Astrocyte of the spinal cord (primary cell): ENCODE results near the gene ASTN2.

Source experiments
- DNase-seq: peaks from one replicate; pipeline ENCODE4 v3.0.0; 2011; ENCODE audit warnings: low read depth, low spot score
- H3K4me3 ChIP-seq: 2 replicates; pipeline ENCODE4 v1.5.1; 2011; ENCODE audit warnings: low read depth, mild to moderate bottlenecking, low read length, moderate library complexity
- in situ Hi-C: cut with HindIII; loops from 2 replicates; pipeline ENCODE4 v1.10.0; 2017; ENCODE audit warnings: low sequenced_read_pairs
- TF ChIP-seq, protein P1 (sequence below): IDR thresholded peaks from 2 replicates; pipeline ENCODE4 v1.5.1; 2012; ENCODE audit warnings: low read depth, mild to moderate bottlenecking, low read length, inconsistent platforms

ASTN2 gene

DNA sequence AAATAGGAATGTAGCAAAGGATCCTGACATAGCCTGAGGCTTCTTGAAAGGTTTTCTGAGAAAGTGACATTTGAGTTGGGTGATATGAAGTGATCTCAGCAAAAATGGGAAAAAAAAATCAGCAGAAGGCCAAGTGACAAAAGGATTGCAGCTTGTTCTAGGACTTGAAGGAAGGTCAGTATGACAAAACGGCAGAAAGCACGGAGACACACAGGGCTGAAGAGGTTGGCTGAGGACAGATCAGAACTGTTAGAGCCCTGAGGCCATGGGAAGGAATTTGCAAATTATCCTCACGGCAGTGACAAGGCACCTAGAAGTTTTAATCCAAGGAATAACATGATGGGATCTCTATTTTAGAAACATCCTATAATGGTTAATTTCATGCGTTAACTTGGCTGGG is 696.7 kb downstream of the ASTN2 start:
- no peak for DNase-seq
- H3K4me3 ChIP-seq = no peak overlapping the region
- in situ Hi-C loops = no loop called here
- TF ChIP-seq, protein P1, sequence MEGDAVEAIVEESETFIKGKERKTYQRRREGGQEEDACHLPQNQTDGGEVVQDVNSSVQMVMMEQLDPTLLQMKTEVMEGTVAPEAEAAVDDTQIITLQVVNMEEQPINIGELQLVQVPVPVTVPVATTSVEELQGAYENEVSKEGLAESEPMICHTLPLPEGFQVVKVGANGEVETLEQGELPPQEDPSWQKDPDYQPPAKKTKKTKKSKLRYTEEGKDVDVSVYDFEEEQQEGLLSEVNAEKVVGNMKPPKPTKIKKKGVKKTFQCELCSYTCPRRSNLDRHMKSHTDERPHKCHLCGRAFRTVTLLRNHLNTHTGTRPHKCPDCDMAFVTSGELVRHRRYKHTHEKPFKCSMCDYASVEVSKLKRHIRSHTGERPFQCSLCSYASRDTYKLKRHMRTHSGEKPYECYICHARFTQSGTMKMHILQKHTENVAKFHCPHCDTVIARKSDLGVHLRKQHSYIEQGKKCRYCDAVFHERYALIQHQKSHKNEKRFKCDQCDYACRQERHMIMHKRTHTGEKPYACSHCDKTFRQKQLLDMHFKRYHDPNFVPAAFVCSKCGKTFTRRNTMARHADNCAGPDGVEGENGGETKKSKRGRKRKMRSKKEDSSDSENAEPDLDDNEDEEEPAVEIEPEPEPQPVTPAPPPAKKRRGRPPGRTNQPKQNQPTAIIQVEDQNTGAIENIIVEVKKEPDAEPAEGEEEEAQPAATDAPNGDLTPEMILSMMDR = no peak

DNA sequence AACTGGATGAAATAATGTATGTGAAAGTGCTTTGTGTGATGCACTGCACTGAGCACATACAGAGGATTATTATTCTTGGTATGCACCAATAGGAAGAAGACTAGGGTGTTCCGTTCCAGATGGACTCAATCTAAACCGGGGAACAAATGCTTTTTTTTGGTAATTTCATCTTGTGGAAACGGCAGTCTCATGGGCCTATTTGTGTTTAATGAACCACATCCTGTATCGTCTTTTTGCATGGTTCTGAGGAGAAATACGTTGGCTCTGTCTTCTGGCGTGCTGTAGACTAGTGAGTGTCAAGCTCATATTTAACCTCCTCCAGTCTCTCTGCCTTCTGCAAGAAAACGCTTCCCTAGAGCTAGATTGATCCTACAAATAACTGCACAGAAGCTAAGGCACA is 697.7 kb downstream of the ASTN2 start:
- in situ Hi-C loops = no loop called here
- TF ChIP-seq, protein P1 = no peak
- H3K4me3 ChIP-seq = no peak overlapping the region
- no peak for DNase-seq

DNA sequence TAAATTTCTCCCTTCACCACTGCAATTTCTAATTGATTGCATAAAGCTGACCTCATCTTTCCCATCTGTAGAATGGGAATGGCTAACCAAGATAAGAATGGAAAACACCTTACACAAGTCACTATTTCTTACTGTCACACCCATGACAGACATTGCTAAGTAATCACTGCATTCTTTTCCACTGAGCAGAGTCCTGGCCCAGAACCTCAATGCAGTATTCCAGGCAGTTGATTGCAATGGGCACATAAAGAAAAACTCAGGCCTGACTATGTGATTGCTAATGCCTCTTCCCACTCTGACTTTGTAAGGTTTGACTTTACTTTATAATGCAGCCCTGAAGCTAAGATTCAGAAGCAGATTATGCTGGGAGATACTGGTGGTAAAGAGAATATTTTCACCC is 698.4 kb downstream of the ASTN2 start:
- H3K4me3 ChIP-seq = no peak overlapping the region
- in situ Hi-C loops = no loop called here
- no peak for DNase-seq
- TF ChIP-seq, protein P1 = no peak

DNA sequence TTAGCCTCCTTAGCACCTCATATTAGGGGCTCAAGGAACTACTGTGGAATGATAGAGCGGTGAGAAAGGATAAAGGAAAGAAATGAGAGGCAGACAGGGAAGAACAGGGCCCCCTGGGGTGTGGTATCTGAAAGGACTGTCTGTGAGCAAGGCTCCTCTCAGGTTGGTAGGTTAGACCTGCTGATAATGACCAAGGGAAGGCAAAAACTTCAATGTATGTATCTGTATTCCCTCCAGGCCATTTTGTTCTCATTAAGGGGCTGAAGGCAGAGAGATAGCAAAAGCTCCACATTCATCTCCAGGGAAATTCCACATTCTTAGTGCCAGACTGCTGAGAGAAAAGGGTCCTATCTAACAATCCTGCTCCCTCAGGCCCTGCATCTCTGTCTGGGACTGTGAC is 699.1 kb downstream of the ASTN2 start:
- in situ Hi-C loops = no loop called here
- no peak overlapping the region for H3K4me3 ChIP-seq
- TF ChIP-seq, protein P1 = no peak
- no peak for DNase-seq

DNA sequence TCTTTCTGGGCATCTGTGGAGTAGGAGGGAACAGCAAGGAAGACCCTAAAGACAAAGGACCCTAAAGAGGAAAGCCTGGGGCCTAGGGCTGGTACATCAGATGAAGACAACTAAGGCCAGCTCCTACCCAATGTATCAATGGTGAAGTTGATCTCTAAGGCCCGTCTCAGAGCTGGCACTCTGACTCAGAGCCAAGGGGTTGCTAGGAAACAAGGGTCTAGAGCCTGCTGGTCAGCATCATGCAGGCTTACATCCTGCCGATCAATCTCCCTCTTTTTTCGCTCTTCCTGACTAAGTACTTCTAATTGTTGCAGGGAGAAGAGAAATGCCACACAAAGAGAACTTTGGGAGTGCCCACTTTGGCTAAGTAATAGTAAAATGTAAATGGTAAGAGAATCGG is 701.6 kb downstream of the ASTN2 start:
- DNase-seq = no peak
- TF ChIP-seq, protein P1 = no peak
- in situ Hi-C loops = no loop called here
- no peak overlapping the region for H3K4me3 ChIP-seq

DNA sequence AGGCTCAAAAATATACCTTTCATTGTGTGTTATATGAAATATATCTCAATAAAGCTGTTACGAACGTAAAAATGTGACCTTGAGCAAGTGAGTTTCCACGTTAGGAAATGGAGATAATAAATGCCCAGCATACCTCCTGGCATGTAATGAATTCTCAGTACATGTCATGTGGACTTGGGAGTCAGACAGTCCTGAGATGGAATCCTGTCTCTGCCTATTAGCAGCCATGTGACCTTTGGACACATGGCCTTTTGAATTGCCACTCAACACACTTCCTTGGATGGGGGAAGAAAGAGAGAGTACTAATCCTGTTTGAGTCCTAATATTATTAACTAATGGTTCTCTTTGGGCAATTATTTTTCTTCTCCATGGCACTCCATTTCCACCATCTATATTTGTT is 702.1 kb downstream of the ASTN2 start:
- DNase-seq = no peak
- no peak overlapping the region for H3K4me3 ChIP-seq
- in situ Hi-C loops = no loop called here
- TF ChIP-seq, protein P1 = no peak
